ENCODE data around the gene LRRC10.

LRRC10 gene

GRCh38 chr12:69610729-69611128 is at the start of gene LRRC10:
Gene LRRC10, minus strand, starts transcription at chr12:69610907. Its CDS starts 69 bp downstream, at chr12:69610838.
- DNase-seq (ENCODE audit: low read depth) = no peak

GRCh38 chr12:69660164-69660863 is 49.6 kb upstream of the LRRC10 start:
- DNase-seq (ENCODE audit: low read depth) = no peak

- DNase-seq (ENCODE audit: low read depth) = no peak
Measured at GRCh38 chr12:69658203-69658602, 47.5 kb upstream of the LRRC10 start.

GRCh38 chr12:69657376-69658137 is 46.9 kb upstream of the LRRC10 start:
- DNase-seq (ENCODE audit: low read depth) = no peak

GRCh38 chr12:69655616-69656340 is 45.1 kb upstream of the LRRC10 start:
- no peak for DNase-seq (ENCODE audit: low read depth)

GRCh38 chr12:69653703-69654102 is 43.0 kb upstream of the LRRC10 start:
- no peak for DNase-seq (ENCODE audit: low read depth)

- DNase-seq (ENCODE audit: low read depth) = no peak
Measured at GRCh38 chr12:69651922-69652321, 41.2 kb upstream of the LRRC10 start.

- DNase-seq (ENCODE audit: low read depth) = no peak
Measured at GRCh38 chr12:69649529-69649928, 38.8 kb upstream of the LRRC10 start.

- no peak for DNase-seq (ENCODE audit: low read depth)
Measured at GRCh38 chr12:69648476-69648875, 37.8 kb upstream of the LRRC10 start.

- DNase-seq (ENCODE audit: low read depth) = no peak
Measured at GRCh38 chr12:69647178-69647577, 36.5 kb upstream of the LRRC10 start.

GRCh38 chr12:69645031-69645430 is 34.3 kb upstream of the LRRC10 start:
- DNase-seq (ENCODE audit: low read depth) = no peak

GRCh38 chr12:69644511-69644910 is 33.8 kb upstream of the LRRC10 start:
- DNase-seq (ENCODE audit: low read depth) = no peak

- no peak for DNase-seq (ENCODE audit: low read depth)
Measured at GRCh38 chr12:69642531-69642930, 31.8 kb upstream of the LRRC10 start.

- DNase-seq (ENCODE audit: low read depth) = no peak
Measured at GRCh38 chr12:69641546-69641945, 30.8 kb upstream of the LRRC10 start.

GRCh38 chr12:69639400-69640016 is 28.8 kb upstream of the LRRC10 start:
- peak; percentile 19 for DNase-seq (ENCODE audit: low read depth)

GRCh38 chr12:69633061-69633460 is 22.4 kb upstream of the LRRC10 start:
- DNase-seq (ENCODE audit: low read depth) = no peak

GRCh38 chr12:69630191-69630590 is 19.5 kb upstream of the LRRC10 start:
- no peak for DNase-seq (ENCODE audit: low read depth)

GRCh38 chr12:69627501-69627900 is 16.8 kb upstream of the LRRC10 start:
- DNase-seq (ENCODE audit: low read depth) = no peak

GRCh38 chr12:69623970-69624369 is 13.3 kb upstream of the LRRC10 start:
- no peak for DNase-seq (ENCODE audit: low read depth)

- DNase-seq (ENCODE audit: low read depth) = no peak
Measured at GRCh38 chr12:69621551-69621950, 10.8 kb upstream of the LRRC10 start.

GRCh38 chr12:69620921-69621320 is 10.2 kb upstream of the LRRC10 start:
- DNase-seq (ENCODE audit: low read depth) = no peak

GRCh38 chr12:69620077-69620476 is 9.4 kb upstream of the LRRC10 start:
- DNase-seq (ENCODE audit: low read depth) = no peak
